ENCODE measurements around the gene ROR2.

ROR2 gene

GRCh38 chr9:91837981-91838731 lies 111.9 kb downstream of the ROR2 start:
- no peak for DNase-seq

- DNase-seq = no peak
These were observed 113.5 kb downstream of the ROR2 start for GRCh38 chr9:91836515-91836914.

GRCh38 chr9:91835632-91836031 lies 114.4 kb downstream of the ROR2 start:
- no peak for DNase-seq

GRCh38 chr9:91835216-91835615 lies 114.8 kb downstream of the ROR2 start:
- DNase-seq = no peak

- DNase-seq = no peak
These were observed 115.3 kb downstream of the ROR2 start for GRCh38 chr9:91834740-91835139.

GRCh38 chr9:91833878-91834255 lies 116.2 kb downstream of the ROR2 start:
- DNase-seq = no peak

GRCh38 chr9:91833096-91833877 lies 116.7 kb downstream of the ROR2 start:
- DNase-seq = no peak

GRCh38 chr9:91832322-91832721 lies 117.7 kb downstream of the ROR2 start:
- DNase-seq = no peak

- no peak for DNase-seq
These were observed 124.2 kb downstream of the ROR2 start for GRCh38 chr9:91825866-91826265.

- no peak for DNase-seq
These were observed 124.6 kb downstream of the ROR2 start for GRCh38 chr9:91825422-91825821.

GRCh38 chr9:91824601-91825305 lies 125.3 kb downstream of the ROR2 start:
- no peak for DNase-seq

GRCh38 chr9:91824151-91824550 lies 125.9 kb downstream of the ROR2 start:
- no peak for DNase-seq

- no peak for DNase-seq
These were observed 128.8 kb downstream of the ROR2 start for GRCh38 chr9:91820949-91821880.

- DNase-seq = no peak
These were observed 129.8 kb downstream of the ROR2 start for GRCh38 chr9:91820126-91820750.

- DNase-seq = no peak
These were observed 131.2 kb downstream of the ROR2 start for GRCh38 chr9:91818647-91819403.

- DNase-seq = no peak
These were observed 131.8 kb downstream of the ROR2 start for GRCh38 chr9:91818225-91818585.

- DNase-seq = no peak
These were observed 132.4 kb downstream of the ROR2 start for GRCh38 chr9:91817493-91818224.

GRCh38 chr9:91817106-91817492 lies 132.9 kb downstream of the ROR2 start:
- DNase-seq = no peak

GRCh38 chr9:91816356-91816755 lies 133.7 kb downstream of the ROR2 start:
- no peak for DNase-seq

GRCh38 chr9:91815896-91816295 lies 134.1 kb downstream of the ROR2 start:
- no peak for DNase-seq

GRCh38 chr9:91814753-91815152 lies 135.3 kb downstream of the ROR2 start:
- DNase-seq = no peak
